ENCODE results near the gene CCDC40.

DNA sequence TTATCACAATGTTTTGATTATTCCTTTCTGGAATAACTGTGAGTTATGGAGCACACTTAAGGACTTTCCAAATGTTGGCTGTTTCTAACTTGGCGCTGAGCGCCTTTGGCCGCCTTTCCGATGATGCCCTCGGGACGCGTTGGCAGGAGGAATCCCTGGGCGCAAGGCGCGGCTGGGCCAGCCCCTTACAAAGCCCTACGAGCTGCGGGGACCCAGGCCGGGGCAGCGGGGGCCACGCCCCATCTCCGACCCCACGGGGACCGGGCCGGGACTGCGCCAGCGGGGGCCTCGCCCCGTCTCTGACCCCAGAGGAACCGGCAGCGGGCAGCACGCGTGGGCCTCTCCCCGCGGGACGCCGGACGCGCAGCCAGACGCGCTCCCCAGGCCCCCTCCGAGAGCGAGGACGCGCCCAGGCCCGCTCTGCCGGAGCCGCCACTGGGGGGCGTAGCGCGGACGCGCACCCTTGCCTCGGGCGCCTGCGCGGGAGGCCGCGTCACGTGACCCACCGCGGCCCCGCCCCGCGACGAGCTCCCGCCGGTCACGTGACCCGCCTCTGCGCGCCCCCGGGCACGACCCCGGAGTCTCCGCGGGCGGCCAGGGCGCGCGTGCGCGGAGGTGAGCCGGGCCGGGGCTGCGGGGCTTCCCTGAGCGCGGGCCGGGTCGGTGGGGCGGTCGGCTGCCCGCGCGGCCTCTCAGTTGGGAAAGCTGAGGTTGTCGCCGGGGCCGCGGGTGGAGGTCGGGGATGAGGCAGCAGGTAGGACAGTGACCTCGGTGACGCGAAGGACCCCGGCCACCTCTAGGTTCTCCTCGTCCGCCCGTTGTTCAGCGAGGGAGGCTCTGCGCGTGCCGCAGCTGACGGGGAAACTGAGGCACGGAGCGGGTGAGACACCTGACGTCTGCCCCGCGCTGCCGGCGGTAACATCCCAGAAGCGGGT lies 64.8 kb downstream of the CCDC40 start, which contains the start of gene GAA:
- TF ChIP-seq, protein P1, sequence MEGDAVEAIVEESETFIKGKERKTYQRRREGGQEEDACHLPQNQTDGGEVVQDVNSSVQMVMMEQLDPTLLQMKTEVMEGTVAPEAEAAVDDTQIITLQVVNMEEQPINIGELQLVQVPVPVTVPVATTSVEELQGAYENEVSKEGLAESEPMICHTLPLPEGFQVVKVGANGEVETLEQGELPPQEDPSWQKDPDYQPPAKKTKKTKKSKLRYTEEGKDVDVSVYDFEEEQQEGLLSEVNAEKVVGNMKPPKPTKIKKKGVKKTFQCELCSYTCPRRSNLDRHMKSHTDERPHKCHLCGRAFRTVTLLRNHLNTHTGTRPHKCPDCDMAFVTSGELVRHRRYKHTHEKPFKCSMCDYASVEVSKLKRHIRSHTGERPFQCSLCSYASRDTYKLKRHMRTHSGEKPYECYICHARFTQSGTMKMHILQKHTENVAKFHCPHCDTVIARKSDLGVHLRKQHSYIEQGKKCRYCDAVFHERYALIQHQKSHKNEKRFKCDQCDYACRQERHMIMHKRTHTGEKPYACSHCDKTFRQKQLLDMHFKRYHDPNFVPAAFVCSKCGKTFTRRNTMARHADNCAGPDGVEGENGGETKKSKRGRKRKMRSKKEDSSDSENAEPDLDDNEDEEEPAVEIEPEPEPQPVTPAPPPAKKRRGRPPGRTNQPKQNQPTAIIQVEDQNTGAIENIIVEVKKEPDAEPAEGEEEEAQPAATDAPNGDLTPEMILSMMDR (conservative IDR thresholded peaks at IDR 0.05 in 1 of 2, IDR thresholded peaks at IDR 0.05 in 1 of 2; ENCODE audit: low read depth in 1 of 2, low read length in 2 of 2), result peak; percentile 42 to 52
- no peak for TF ChIP-seq EZH2 (IDR thresholded peaks at IDR 0.05; ENCODE audit: low read length, missing control alignments)

Measured in fibroblast of lung (primary cell).